HPDE6-E6E7 (cell line): ENCODE results near the gene PTPDC1.
"Not testable (repeated sequence)": the region's sequence is repeated elsewhere in the genome, so short reads cannot be mapped to it uniquely, and the experiment has no call there.

Experiments
- DNase-seq: peaks from one replicate; pipeline ENCODE4 v3.0.0; 2011; ENCODE audit warnings: missing footprints; ENCODE audit errors: extremely low spot score

The PTPDC1 gene

DNA sequence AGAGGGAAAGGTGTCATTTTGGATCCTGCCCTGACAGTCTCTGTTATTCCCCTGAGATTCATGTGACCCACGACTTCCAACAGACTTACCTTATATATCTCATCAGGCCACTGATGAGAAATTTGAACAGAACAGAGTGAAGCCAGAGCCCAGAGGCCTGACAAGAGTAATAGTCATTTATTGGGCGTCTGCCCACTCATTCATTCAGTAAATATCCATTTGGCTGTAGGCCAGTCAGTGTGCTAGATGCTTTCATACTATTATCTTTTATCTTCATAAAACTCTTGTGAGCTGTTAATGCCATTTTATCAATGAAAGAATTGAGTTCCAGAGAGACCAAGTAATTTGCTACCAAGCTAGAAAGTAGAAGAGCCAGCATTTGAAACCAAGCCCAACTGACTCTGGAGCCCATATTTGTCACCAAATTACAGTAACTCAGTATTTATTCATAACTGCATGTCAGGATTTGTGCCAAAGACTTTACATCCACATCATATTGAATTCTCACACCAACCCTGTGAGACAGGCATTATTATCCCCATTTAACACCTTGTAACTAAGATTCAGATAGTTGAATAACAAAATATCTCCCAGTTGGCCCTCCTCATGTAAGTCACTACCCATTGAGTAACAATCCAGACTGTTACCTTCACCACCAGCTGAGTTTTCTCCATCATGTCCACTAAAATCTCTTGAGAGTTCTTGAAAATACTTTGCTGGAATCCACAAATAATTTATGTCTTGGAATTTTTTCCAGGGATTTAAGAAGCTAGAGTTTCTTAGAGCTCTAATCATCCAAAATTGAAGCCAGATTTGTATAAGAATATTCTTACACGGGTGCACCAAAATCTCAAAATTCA, 2.5 kb downstream of the PTPDC1 start:
- DNase-seq = no peak

GRCh38 chr9:94094219-94095145, 10.2 kb downstream of the PTPDC1 start:
- DNase-seq = not testable (repeated sequence)

DNA sequence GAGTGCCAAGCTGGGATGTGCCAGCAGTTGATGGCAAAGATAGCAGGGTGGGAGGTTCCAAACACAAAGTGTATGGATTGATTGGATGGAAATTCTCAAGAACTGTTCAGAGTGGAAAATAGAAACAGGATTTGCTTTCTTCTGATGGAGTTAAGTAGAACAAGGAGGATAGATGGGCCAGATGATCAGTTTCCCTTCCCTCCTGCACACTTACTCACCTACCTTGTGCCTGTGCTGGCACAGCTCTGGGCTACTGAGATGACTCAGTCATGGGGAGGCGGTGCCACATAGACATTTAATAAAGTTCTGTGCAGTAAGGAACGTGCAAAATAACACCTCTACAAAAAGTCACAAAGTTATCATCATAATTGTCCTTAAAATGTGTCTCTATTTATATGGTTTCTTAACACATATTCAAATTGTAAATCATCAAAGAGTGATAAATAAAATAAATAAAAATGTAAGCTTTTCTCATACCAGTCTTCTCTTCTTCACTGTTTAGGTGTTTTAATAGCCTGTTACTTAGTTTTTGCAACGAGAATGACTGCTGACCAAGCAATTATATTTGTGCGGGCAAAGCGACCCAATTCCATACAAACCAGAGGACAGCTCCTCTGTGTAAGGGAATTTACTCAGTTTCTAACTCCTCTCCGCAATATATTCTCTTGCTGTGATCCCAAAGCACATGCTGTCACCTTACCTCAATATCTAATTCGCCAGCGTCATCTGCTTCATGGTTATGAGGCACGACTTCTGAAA, 12.7 kb downstream of the PTPDC1 start:
- peak; percentile 84 for DNase-seq

DNA sequence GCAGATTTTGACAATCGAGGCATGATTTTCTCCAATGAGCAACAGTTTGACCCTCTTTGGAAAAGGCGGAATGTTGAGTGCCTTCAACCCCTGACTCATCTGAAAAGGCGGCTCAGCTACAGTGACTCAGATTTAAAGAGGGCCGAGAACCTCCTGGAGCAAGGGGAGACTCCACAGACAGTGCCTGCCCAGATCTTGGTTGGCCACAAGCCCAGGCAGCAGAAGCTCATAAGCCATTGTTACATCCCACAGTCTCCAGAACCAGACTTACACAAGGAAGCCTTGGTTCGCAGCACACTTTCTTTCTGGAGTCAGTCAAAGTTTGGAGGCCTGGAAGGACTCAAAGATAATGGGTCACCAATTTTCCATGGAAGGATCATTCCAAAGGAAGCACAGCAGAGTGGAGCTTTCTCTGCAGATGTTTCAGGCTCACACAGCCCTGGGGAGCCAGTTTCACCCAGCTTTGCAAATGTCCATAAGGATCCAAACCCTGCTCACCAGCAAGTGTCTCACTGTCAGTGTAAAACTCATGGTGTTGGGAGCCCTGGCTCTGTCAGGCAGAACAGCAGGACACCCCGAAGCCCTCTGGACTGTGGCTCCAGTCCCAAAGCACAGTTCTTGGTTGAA, 13.6 kb downstream of the PTPDC1 start:
- peak; percentile 76 for DNase-seq

GRCh38 chr9:94100152-94100879, 16.1 kb downstream of the PTPDC1 start:
- no peak for DNase-seq

- no peak for DNase-seq
Measured at GRCh38 chr9:94101162-94101853, 17.0 kb downstream of the PTPDC1 start.

- no peak for DNase-seq
Measured at GRCh38 chr9:94108584-94108983, 24.3 kb downstream of the PTPDC1 start.

DNA sequence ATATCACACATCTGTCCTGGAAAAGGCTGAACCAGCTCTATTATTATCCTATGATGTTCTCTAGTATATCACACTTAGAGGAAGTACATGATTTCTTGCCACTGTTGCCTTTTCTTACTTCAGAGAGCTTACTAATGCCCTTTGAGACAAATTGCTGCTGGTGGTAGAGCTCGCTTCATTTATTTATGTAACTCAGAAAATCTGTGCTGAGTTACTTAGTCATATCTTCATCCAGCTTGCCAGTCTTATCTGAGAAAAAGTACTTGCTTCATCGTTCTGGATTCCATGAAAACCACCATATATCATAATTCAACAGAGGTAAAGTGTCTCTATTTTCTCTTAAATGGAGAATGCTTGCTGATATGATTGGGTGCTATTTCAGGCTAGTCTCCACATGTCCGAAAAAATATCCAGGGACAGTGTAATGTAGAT, 26.6 kb downstream of the PTPDC1 start:
- no peak for DNase-seq

- DNase-seq = no peak
Measured at GRCh38 chr9:94111446-94111845, 27.2 kb downstream of the PTPDC1 start.

DNA sequence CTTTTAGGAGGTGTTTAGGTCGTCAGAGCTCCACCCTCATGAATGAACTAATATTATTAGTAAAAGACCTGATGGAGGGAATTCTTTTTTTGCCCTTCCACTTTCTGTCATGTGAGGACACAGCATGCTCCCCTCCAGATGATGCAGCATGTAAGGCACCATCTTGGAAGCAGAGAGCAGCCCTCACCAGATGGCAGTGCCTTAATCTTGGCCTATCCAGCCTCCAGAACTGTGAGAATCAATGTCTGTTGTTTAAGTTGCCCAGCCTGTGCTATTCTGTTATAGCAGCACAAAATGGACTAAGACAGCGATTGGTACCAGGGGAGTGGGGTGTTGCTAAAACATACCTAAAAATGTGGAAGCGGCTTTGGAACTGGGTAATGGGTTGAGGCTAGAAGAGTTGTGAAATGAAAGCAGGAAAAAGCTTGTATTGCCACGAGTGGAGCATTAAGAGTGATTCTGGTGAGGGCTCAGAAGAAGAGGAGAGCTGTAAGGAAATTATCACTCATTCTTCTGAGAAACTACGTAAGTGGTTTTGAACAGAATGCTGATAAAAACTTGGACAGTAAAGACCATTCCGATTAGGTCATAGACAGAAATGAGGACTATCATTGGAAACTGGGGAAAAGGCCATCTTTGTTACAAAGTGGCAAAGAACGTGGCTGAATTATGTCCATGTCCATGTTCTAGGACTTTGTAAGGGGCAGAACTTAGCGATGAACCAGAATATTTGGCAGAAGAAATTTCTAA, 28.6 kb downstream of the PTPDC1 start:
- no peak for DNase-seq

DNA sequence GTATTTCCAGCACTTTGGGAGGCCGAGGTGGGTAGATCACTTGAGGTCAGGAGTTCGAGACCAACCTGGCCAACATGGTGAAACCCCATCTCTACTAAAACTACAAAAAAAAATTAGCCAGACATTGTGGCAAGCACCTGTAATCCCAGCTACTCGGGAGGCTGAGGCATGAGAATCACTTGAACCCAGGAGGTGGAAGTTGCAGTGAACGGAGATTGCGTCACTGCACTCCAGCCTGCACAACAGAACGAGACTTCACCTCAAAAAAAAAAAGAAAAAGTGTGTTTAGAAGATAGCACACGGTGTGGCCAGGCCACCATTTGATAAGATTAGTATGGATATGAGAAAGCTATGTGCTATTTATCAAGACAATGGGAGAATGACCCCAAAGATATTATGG, 35.8 kb downstream of the PTPDC1 start:
- not testable (repeated sequence) for DNase-seq

- no peak for DNase-seq
Measured at GRCh38 chr9:94120854-94121376, 36.7 kb downstream of the PTPDC1 start.

- DNase-seq = no peak
Measured at GRCh38 chr9:94126844-94127243, 42.6 kb downstream of the PTPDC1 start.

DNA sequence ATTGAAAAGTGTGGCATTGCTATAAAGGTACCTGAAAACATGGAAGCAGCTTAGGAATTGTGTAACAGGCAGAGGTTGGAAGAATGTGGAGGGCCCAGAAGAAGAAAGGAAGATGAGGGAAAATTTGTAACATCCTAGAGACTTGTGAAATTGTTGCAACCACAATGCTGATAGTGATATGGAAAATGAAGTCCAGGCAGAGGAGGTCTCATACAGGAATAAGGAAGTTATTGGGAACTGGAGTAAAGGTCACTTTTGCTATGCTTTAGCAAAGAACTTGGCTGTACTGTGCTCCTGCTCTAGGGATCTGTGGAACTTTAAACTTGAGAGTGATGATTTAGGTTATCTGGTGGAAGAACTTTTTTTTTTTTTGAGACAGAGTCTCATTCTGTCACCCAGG, 43.5 kb downstream of the PTPDC1 start:
- DNase-seq = no peak

GRCh38 chr9:94128580-94128979, 44.3 kb downstream of the PTPDC1 start:
- DNase-seq = no peak

- no peak for DNase-seq
Measured at GRCh38 chr9:94134629-94135028, 50.4 kb downstream of the PTPDC1 start.

GRCh38 chr9:94135222-94135621, 51.0 kb downstream of the PTPDC1 start:
- no peak for DNase-seq

- DNase-seq = peak; percentile 81
Measured at GRCh38 chr9:94139672-94140417, 55.6 kb downstream of the PTPDC1 start.
